IPS DF 4.7 (cell line): Measurements from ENCODE around the gene SCMH1.
"Not testable (repeated sequence)": the region's sequence is repeated elsewhere in the genome, so short reads cannot be mapped to it uniquely, and the experiment has no call there.

ENCODE experiments used
- DNase-seq: peaks from one replicate; pipeline ENCODE4 v3.0.0-alpha.2; 2013; ENCODE audit warnings: low spot score; ENCODE audit errors: extremely low read depth

SCMH1 gene

DNA sequence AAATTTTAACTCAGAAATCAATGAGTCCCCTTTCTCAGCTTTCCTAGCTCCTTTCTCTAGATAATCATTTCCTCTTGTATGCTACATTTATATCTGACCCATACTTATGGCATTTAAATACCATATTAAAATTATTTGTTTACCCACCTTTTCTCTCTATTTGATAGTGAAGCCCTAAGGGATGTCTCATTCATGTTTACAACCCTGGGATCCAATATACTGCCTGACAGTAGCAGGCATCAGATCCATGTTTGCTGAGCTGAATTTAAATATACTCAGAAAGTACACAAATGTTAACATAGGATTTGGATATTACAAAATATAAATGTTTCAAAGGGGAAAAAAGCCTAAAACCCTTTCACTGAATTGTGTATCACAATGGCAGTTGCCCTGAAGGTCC is 26.5 kb downstream of the SCMH1 start:
- no peak for DNase-seq

- no peak for DNase-seq
Observed at GRCh38 chr1:41213341-41213740, 28.8 kb downstream of the SCMH1 start.

DNA sequence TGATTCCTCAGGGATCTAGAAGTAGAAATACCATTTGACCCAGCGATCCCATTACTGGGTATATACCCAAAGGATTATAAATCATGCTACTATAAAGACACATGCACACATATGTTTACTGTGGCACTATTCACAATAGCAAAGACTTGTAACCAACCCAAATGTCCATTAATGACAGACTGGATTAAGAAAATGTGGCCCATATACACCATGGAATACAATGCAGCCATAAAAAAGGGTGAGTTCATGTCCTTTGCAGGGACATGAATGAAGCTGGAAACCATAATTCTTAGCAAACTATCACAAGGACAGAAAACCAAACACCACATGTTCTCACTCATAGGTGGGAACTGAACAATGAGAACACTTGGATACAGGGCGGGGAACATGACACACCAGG is 30.5 kb downstream of the SCMH1 start:
- DNase-seq: not testable (repeated sequence)

GRCh38 chr1:41207053-41207452 is 35.1 kb downstream of the SCMH1 start:
- DNase-seq: not testable (repeated sequence)

DNA sequence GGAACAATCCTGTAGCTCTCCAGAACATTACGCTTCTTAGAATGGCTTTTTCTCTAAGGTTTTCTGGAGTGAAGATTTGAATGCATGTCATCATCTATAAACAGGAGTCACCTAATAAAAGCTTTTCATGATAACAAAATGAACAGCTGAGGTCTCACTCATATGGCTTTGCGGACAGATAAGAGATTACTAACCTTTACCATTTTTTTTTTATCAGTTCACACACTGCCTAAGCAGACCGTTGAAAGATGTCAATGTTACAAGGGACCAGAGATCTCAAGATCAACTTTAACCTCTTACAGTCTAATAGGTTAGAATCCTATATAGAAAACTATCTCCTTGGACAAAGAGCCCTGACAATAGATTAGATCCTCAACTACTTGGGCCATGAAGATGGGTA is 41.4 kb downstream of the SCMH1 start:
- no peak for DNase-seq

DNA sequence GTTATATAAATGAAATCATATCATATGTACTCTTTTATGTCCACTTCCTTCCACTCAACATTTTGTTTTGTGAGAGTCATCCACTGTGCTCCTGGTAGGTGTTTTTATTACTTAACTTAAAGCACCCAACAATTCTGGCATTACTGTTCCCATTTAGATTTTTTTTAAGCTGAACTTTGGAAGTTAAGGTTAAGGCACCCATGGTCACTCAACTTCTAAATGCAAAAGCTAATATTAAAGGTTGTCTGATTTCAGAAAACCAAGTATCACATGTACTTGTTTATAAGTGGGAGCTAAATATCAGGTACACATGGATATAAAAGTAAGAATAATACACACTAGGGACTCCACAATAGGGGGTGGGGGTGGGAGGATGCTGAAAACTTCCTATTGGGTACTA is 42.7 kb downstream of the SCMH1 start:
- no peak for DNase-seq

DNA sequence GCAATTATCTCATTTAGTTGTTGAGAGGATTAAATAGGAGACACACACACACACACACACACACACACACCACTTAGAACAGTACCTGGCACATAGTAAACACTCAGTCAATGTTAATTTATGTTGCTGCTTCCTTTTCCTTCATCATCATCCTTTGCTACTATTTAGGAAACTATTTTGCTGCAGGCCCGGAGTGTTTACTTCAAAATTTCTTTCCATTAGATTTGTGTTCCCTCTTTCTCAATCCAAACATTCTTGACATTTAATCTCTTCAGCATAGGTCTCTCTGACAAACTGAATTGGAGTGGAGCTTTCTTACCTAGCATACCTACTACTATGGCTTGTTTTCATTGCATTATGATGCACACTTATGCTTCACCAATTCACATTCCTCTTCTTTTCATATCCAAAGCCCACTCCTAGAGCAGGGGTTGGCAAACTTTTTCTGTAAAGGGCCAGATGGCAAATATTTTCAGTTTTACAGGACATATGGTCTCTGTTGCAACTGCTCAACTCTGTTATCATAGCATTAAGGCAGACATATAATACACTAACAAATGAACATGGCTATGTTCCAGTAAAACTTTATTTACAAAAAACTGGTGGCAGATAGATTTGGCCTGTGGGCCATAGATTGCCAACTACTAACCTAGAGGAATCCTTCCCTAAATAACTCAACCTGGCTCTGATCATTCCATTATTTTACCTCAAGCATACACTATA is 49.5 kb downstream of the SCMH1 start:
- no peak for DNase-seq

DNA sequence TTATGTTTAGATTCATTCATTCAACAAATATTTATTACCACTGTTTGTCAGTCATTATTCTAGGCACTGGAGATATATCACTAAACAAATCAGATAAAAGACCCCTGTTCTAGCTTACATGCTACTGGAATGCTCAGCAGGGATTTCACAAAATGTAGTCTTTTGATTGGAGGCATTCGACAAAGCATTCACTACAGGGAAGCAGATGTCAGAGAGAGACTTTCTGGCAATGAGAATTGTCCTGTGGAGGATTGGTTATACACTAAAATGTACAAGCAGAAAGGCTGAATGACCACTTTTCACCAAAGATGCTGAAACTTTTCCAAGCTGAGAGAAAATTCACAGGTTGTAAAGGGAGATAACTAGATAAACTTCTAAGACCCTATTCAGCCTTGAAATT is 57.7 kb downstream of the SCMH1 start:
- DNase-seq: no peak

- DNase-seq: not testable (repeated sequence)
Observed at GRCh38 chr1:41178230-41178629, 63.9 kb downstream of the SCMH1 start.

- no peak for DNase-seq
Observed at GRCh38 chr1:41175546-41175945, 66.6 kb downstream of the SCMH1 start.

- no peak for DNase-seq
Observed at GRCh38 chr1:41174170-41174569, 67.9 kb downstream of the SCMH1 start.

- DNase-seq: no peak
Observed at GRCh38 chr1:41173651-41174050, 68.5 kb downstream of the SCMH1 start.

GRCh38 chr1:41171266-41171874 is 70.7 kb downstream of the SCMH1 start:
- DNase-seq: no peak

DNA sequence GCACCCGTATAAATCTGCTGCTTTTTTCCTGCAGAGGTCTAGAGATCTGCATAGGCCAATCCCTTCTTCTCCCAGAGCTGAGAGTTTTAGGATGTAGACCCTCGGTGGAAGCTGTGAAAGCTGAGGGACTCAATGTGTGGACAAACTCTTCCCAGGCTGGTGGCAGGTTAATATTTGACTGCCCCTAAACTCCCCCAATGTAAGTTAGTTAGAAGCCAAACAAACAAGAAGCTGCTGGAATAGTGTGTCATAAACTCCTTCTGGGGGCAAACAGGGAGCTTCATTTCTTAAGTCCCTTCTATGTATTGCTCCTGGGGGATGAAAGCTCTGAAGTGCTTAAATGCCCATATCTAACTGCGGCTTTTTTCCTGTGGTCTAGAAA is 72.3 kb downstream of the SCMH1 start:
- DNase-seq: no peak

GRCh38 chr1:41169066-41169798 is 72.9 kb downstream of the SCMH1 start:
- DNase-seq: no peak

GRCh38 chr1:41167667-41168066 is 74.4 kb downstream of the SCMH1 start:
- no peak for DNase-seq

DNA sequence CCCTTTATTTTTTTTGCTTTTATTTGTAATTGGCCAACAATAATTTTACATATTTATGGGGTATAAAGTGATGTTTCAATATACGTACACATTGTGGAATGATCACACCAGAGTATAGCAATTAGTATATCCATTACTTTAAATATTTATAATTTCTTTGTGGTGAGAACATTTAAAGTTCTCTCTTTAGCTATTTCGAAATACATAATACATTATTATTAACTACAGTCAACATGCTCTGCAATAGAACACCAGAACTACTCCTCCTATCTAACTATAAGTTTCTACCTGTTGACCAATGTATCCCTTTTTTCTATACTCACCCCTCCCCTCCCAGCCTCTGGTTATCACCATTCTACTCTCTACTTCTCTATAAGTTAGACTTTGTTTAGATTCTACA is 77.4 kb downstream of the SCMH1 start:
- DNase-seq: no peak

DNA sequence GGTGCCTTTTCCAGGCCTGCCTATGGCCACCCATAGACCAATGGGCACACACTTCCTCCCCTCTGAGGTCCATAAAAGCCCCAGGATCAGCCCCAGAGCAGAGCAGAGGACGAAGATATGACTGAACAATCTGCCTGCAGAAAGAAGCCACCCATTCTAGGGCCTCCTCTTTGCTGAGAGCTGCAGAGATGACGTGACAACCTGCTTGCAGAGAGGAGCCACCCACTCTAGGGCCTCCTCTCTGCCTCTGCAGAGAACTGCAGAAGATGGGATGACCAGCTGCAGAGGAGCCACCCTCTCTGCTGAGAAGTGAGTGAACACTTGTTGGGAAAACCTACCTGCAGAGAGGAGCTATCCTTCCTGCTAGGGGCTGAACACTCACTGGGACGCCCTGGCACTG is 79.7 kb downstream of the SCMH1 start:
- no peak for DNase-seq

GRCh38 chr1:41161846-41162245 is 80.3 kb downstream of the SCMH1 start:
- no peak for DNase-seq

DNA sequence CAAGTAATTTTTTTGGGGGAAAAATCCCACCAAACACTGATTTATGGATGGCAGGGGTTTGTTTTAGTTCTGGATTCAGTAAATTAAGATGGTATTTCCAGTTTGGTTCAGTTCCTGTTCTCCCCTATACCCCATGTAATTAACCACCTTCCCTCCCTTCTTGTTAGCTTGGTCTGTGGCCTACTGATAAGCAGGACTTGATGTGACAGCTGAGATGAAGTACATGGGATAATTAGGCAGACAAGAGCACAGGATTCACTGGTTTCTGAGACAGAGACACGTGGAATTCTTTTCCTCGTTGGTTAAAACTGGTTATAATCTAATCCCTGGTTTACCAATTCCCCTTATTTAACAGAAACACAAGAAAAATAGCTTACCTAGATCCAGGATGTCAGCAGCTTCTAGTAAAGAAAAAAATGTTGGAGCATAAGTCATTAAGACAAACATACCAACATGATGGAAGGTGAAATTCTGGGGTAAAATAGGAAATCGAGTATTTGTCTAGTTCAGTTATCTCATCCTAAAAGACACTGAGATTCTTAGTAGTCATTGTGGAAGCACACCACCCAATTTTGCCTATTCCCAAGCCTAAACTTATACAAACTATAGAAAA is 81.5 kb downstream of the SCMH1 start:
- no peak for DNase-seq

- DNase-seq: no peak
Observed at GRCh38 chr1:41158966-41159365, 83.1 kb downstream of the SCMH1 start.

- DNase-seq: no peak
Observed at GRCh38 chr1:41158147-41158875, 83.8 kb downstream of the SCMH1 start.
